ENCODE measurements around the gene ADGRL1. TPM values are rescaled to one million over a fixed set of nuclear protein-coding genes. Genes with fewer than 3 reads are reported as not detected.
"Not testable (repeated sequence)": the region's sequence is repeated elsewhere in the genome, so short reads cannot be mapped to it uniquely, and the experiment has no call there.

The ADGRL1 gene
- total RNA-seq, 1 donor from 2014 or later = 3.3 TPM

- H3K4me3 ChIP-seq (ENCODE audit: low read depth, low read length) = no peak overlapping the region
- DNase-seq (ENCODE audit: low read depth) = no peak
- TF ChIP-seq, protein P1, sequence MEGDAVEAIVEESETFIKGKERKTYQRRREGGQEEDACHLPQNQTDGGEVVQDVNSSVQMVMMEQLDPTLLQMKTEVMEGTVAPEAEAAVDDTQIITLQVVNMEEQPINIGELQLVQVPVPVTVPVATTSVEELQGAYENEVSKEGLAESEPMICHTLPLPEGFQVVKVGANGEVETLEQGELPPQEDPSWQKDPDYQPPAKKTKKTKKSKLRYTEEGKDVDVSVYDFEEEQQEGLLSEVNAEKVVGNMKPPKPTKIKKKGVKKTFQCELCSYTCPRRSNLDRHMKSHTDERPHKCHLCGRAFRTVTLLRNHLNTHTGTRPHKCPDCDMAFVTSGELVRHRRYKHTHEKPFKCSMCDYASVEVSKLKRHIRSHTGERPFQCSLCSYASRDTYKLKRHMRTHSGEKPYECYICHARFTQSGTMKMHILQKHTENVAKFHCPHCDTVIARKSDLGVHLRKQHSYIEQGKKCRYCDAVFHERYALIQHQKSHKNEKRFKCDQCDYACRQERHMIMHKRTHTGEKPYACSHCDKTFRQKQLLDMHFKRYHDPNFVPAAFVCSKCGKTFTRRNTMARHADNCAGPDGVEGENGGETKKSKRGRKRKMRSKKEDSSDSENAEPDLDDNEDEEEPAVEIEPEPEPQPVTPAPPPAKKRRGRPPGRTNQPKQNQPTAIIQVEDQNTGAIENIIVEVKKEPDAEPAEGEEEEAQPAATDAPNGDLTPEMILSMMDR (conservative IDR thresholded peaks at IDR 0.05; ENCODE audit: low read depth, low read length) = no peak
These were observed 56.4 kb downstream of the ADGRL1 start for GRCh38 chr19:14149509-14149994.

GRCh38 chr19:14148751-14149410, 57.1 kb downstream of the ADGRL1 start:
- DNase-seq (ENCODE audit: low read depth) = no peak
- TF ChIP-seq, protein P1 (conservative IDR thresholded peaks at IDR 0.05; ENCODE audit: low read depth, low read length) = no peak
- no peak overlapping the region for H3K4me3 ChIP-seq (ENCODE audit: low read depth, low read length)

DNA sequence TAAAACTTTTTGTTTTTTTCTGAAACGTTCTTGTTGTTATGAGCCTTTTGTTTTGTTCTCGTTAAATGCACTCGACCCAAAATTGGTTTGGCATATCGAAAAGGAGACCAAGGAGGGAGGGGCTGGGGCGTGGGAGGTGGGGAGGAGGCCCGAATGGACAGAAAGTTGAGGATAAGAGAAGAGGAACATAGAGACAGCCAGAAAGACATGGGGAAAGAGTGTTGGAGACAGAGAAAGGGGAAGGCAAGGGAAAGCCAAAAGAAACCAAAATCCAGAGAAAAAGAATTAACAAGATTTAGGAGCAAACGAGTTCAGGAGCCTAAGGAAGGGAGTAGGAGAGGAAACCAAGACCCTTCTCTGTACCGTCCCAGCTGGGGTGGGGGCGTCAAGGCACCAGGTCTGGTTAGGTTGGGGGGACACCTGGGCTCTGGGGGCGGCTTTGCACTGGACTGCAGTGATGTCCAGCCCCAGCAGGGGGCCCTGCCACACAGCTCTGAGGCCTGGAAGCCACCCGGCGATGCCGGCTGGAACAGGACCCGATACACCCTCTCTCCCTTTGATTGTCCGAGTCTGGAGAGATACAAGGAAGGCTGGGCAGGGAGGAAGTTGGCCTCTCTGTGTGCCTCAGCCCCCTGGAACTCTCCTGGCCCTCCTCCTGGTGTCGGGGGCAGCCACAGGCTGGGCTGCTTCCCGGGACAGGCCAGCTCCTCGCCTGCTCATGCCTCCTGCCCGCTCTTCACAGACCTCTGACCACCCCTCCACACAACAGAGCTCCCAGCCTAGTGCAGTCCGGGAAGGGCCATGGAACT, 58.0 kb downstream of the ADGRL1 start:
- DNase-seq (ENCODE audit: low read depth) = no peak
- no peak overlapping the region for H3K4me3 ChIP-seq (ENCODE audit: low read depth, low read length)
- TF ChIP-seq, protein P1 (conservative IDR thresholded peaks at IDR 0.05; ENCODE audit: low read depth, low read length) = peak; percentile 89

GRCh38 chr19:14146789-14147216, 59.2 kb downstream of the ADGRL1 start:
- no peak overlapping the region for H3K4me3 ChIP-seq (ENCODE audit: low read depth, low read length)
- no peak for DNase-seq (ENCODE audit: low read depth)

GRCh38 chr19:14146169-14146568, 59.8 kb downstream of the ADGRL1 start:
- not testable (repeated sequence) for DNase-seq (ENCODE audit: low read depth); H3K4me3 ChIP-seq (ENCODE audit: low read depth, low read length)

More at GRCh38 chr19:14146789-14147216, 59.2 kb downstream of the ADGRL1 start:
- TF ChIP-seq, protein P1 (conservative IDR thresholded peaks at IDR 0.05; ENCODE audit: low read depth, low read length) = no peak

DNA sequence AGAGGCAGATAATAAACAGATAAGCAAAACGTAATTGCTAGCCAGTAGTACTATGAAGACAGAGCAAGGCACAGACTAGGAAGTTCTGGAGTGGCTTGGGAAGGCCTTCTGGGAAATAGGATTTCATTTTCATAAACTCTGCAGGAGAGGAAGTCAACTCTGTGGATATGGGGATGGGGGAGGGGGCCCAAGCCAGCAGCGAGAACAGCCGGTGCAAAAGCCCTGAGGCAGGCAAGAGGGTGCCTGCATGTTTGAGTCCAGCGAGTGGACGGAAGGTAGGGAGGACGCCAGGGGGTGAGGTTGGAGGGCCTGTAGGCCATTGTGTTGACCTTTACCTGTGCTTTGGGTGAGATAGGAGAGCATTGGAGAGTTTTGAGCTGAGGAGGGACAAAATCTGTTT, 60.6 kb downstream of the ADGRL1 start:
- no peak overlapping the region for H3K4me3 ChIP-seq (ENCODE audit: low read depth, low read length)
- TF ChIP-seq, protein P1 (conservative IDR thresholded peaks at IDR 0.05; ENCODE audit: low read depth, low read length) = no peak
- no peak for DNase-seq (ENCODE audit: low read depth)
